Measurements from ENCODE around the gene COL2A1. TPM values are rescaled to one million over a fixed set of nuclear protein-coding genes. Genes with fewer than 3 reads are reported as not detected.

The COL2A1 gene
- polyA plus RNA-seq, 4 donors = 36.5 to 51.7 (median 42.8) TPM

- no peak for DNase-seq (ENCODE audit: low read depth in 4 of 4, low spot score in 3 of 4)
Measured at GRCh38 chr12:47950856-47951468, 53.3 kb downstream of the COL2A1 start.

GRCh38 chr12:47949441-47950341 is 54.6 kb downstream of the COL2A1 start:
- no peak for DNase-seq (ENCODE audit: low read depth in 4 of 4, low spot score in 3 of 4)

- no peak for DNase-seq (ENCODE audit: low read depth in 4 of 4, low spot score in 3 of 4)
Measured at GRCh38 chr12:47947341-47947740, 56.9 kb downstream of the COL2A1 start.

GRCh38 chr12:47946413-47947323 is 57.6 kb downstream of the COL2A1 start:
- no peak for DNase-seq (ENCODE audit: low read depth in 4 of 4, low spot score in 3 of 4)

- DNase-seq (ENCODE audit: low read depth in 4 of 4, low spot score in 3 of 4) = no peak
Measured at GRCh38 chr12:47945341-47945728, 58.9 kb downstream of the COL2A1 start.

GRCh38 chr12:47944685-47945340 is 59.5 kb downstream of the COL2A1 start:
- no peak for DNase-seq (ENCODE audit: low read depth in 4 of 4, low spot score in 3 of 4)

GRCh38 chr12:47943623-47944340 is 60.5 kb downstream of the COL2A1 start:
- no peak for DNase-seq (ENCODE audit: low read depth in 4 of 4, low spot score in 3 of 4)

- no peak for DNase-seq (ENCODE audit: low read depth in 4 of 4, low spot score in 3 of 4)
Measured at GRCh38 chr12:47942614-47943225, 61.6 kb downstream of the COL2A1 start.

- no peak for DNase-seq (ENCODE audit: low read depth in 4 of 4, low spot score in 3 of 4)
Measured at GRCh38 chr12:47941871-47942613, 62.2 kb downstream of the COL2A1 start.

- no peak for DNase-seq (ENCODE audit: low read depth in 4 of 4, low spot score in 3 of 4)
Measured at GRCh38 chr12:47941475-47941780, 62.8 kb downstream of the COL2A1 start.

GRCh38 chr12:47940773-47941474 is 63.4 kb downstream of the COL2A1 start:
- no peak for DNase-seq (ENCODE audit: low read depth in 4 of 4, low spot score in 3 of 4)

GRCh38 chr12:47939009-47939601 is 65.2 kb downstream of the COL2A1 start:
- DNase-seq (ENCODE audit: low read depth in 4 of 4, low spot score in 3 of 4) = no peak

GRCh38 chr12:47938594-47938993 is 65.7 kb downstream of the COL2A1 start:
- no peak for DNase-seq (ENCODE audit: low read depth in 4 of 4, low spot score in 3 of 4)

GRCh38 chr12:47938093-47938492 is 66.2 kb downstream of the COL2A1 start:
- no peak for DNase-seq (ENCODE audit: low read depth in 4 of 4, low spot score in 3 of 4)

GRCh38 chr12:47935184-47935583 is 69.1 kb downstream of the COL2A1 start:
- no peak for DNase-seq (ENCODE audit: low read depth in 4 of 4, low spot score in 3 of 4)

GRCh38 chr12:47931187-47931586 is 73.1 kb downstream of the COL2A1 start:
- no peak for DNase-seq (ENCODE audit: low read depth in 4 of 4, low spot score in 3 of 4)

GRCh38 chr12:47930634-47931033 is 73.6 kb downstream of the COL2A1 start:
- DNase-seq (ENCODE audit: low read depth in 4 of 4, low spot score in 3 of 4) = no peak

GRCh38 chr12:47927346-47927745 is 76.9 kb downstream of the COL2A1 start:
- no peak for DNase-seq (ENCODE audit: low read depth in 4 of 4, low spot score in 3 of 4)
